Adrenal gland (tissue), 12 donors: ENCODE results near the gene ZNF281. TPM values are rescaled to one million over a fixed set of nuclear protein-coding genes. Genes with fewer than 3 reads are reported as not detected.

Source experiments
- DNase-seq, 7 donors: peaks; one replicate each; pipeline ENCODE4 v3.0.0-alpha.2; 2019 to 2020
- H3K27ac ChIP-seq, 5 donors: fragments of 200-600 bp; sonication (generic) in 4 of 5; 1 replicate in 3 of 5; 2 replicates in 2 of 5; pipeline versions ENCODE4 v1.5.1 to v1.8.0; 2016 to 2020; ENCODE audit warnings: mild to moderate bottlenecking in 1 of 5
- H3K27me3 ChIP-seq: fragments of 200-600 bp; 2 replicates; pipeline ENCODE4 v1.8.0; 2021
- H3K36me3 ChIP-seq, 2 donors: fragments of 200-600 bp; replicated peaks in 1 of 2; 1 replicate in 1 of 2; 2 replicates in 1 of 2; pipeline versions ENCODE4 v1.5.1 to v1.8.0; 2018 to 2022
- H3K4me1 ChIP-seq, 2 donors: fragments of 200-600 bp; replicated peaks in 1 of 2; 1 replicate in 1 of 2; 2 replicates in 1 of 2; pipeline versions ENCODE4 v1.5.1 to v1.8.0; 2018 to 2021
- H3K4me3 ChIP-seq, 4 donors: fragments of 200-600 bp; sonication (generic) in 3 of 4; one replicate each; pipeline ENCODE4 v1.5.1; 2016 to 2018
- H3K9me3 ChIP-seq, 3 donors: fragments of 200-600 bp; sonication (generic) in 1 of 3; replicated peaks in 1 of 3; 1 replicate in 2 of 3; 2 replicates in 1 of 3; pipeline versions ENCODE4 v1.5.1 to v1.8.0; 2016 to 2021
- CTCF ChIP-seq, 6 experiments: fragments of 450-650 bp in 4 of 6; fragments of 200-600 bp in 2 of 6; sonication (generic) in 1 of 6; IDR thresholded peaks; 1 replicate in 5 of 6; 2 replicates in 1 of 6; pipeline versions ENCODE4 v1.5.1 to v1.8.0; 2016 to 2021; ENCODE audit warnings: antibody characterized with exemption in 6 of 6, mild to moderate bottlenecking in 2 of 6, moderate library complexity in 1 of 6
- POLR2A ChIP-seq, 2 donors: fragments of 450-650 bp; IDR thresholded peaks; one replicate each; pipeline ENCODE4 v1.6.1; 2017; ENCODE audit warnings: antibody characterized with exemption in 2 of 2, mild to moderate bottlenecking in 2 of 2, moderate library complexity in 1 of 2
- WGBS, 4 donors: extraction: QIAGEN DNeasy Blood & Tissue Kit in 2 of 4; methylation state at CpG; one replicate each; pipeline versions ENCODE4 v1.1.5 to v1.1.7; 2013 to 2017; 5-methylcytosine and 5-hydroxymethylcytosine counted together
- intact Hi-C, 2 donors: fragments of 100-400 bp; cut with DNase I; formaldehyde crosslinking; loops; one replicate each; pipeline versions ENCODE4 v1.14.1 to v1.15.0; 2022 to 2023
- polyA plus RNA-seq, 3 donors: library from polyadenylated mRNA; stranded (reverse); fragments of 200-250 nt in 2 of 3; fragments of 350-450 nt in 1 of 3; fragmentation: Illumina TruSeq in 1 of 3; extraction: RNeasy Lipid Tissue Mini Kit (QIAGEN cat#74804) in 1 of 3; gene quantifications; one replicate each; pipeline ENCODE4 v1.2.3, GENCODE V29; 2013 to 2014
- total RNA-seq, 9 donors: library from RNA; depleted of rRNA in 4 of 9; stranded (reverse); fragments of >200 nt in 4 of 9; fragments of 120-200 nt in 1 of 9; fragmentation: NEBNext Ultra II Directional in 1 of 9; extraction: Animal tissue kit (Norgen Biotek cat#: 25700) in 1 of 9; gene quantifications; one replicate each; pipeline versions ENCODE4 v1.1.0 to v1.2.4, GENCODE V29; 2013 to 2023
- donor health status: healthy with polysubstance abuse.
- donor health status: Bipolar disorder and iron deficiency.
- donor health status: DM: yes; HTN: yes; CAD: no.
- donor health status: DM: no; HTN: no; CAD: no.
- donor health status: DM: no; HTN: no; CAD: no.
- donor health status: DM: yes; HTN: yes; CAD: no.

Gene ZNF281
- total and polyA plus RNA-seq, 12 donors, result 2.2 to 11.6 (median 8.4) TPM

GRCh38 chr1:200445213-200445612 is 35.4 kb upstream of the ZNF281 start:
- Histone ChIP-seq H3K4me1 (peaks cover 0 to 5% of the 10 kb centered on the region in 2 donors), H3K9me3 (no peaks in the 10 kb centered on the region), H3K36me3 (no peaks in the 10 kb centered on the region), H3K27me3 (no peaks in the 10 kb centered on the region), H3K27ac (no peak overlapping the region), H3K4me3 (no peak overlapping the region)
- DNase-seq, result no peak
- TF ChIP-seq POLR2A (IDR thresholded peaks at IDR 0.05), result no peak
- no peak for TF ChIP-seq CTCF (IDR thresholded peaks at IDR 0.05)
- intact Hi-C loops, result no loop called here
- 95 to 100% (median 96%) methylated on average over 1 of the region's 1 CpG for WGBS, 4 donors

- Histone ChIP-seq H3K4me3 (no peak overlapping the region), H3K9me3 (no peaks in the 10 kb centered on the region), H3K27ac (no peak overlapping the region), H3K27me3 (no peaks in the 10 kb centered on the region), H3K36me3 (no peaks in the 10 kb centered on the region), H3K4me1 (peaks cover 0 to 5% of the 10 kb centered on the region in 2 donors)
- TF ChIP-seq POLR2A (IDR thresholded peaks at IDR 0.05) (no peak), CTCF (IDR thresholded peaks at IDR 0.05) (no peak)
- DNase-seq, result no peak
- intact Hi-C loops, result no loop called here
- 90 to 95% (median 91%) methylated on average over 4 of the region's 4 CpGs for WGBS, 4 donors
Measured at GRCh38 chr1:200444478-200444877, 34.6 kb upstream of the ZNF281 start.

- no peak for DNase-seq
- no peak overlapping the region for H3K4me3 ChIP-seq
- intact Hi-C loops, result no loop called here
- no peaks in the 10 kb centered on the region for H3K27me3 ChIP-seq
- TF ChIP-seq CTCF (IDR thresholded peaks at IDR 0.05) (no peak), POLR2A (IDR thresholded peaks at IDR 0.05) (no peak)
- peaks cover 0 to 5% of the 10 kb centered on the region in 2 donors for H3K4me1 ChIP-seq
- H3K27ac ChIP-seq, result no peak overlapping the region
- no peaks in the 10 kb centered on the region for H3K36me3 ChIP-seq
- no peaks in the 10 kb centered on the region for H3K9me3 ChIP-seq
- WGBS, 4 donors, result 25 to 28% (median 27%) methylated on average over 2 of the region's 2 CpGs
Measured at GRCh38 chr1:200443860-200444259, 34.0 kb upstream of the ZNF281 start.

GRCh38 chr1:200442537-200443156 is 32.8 kb upstream of the ZNF281 start:
- H3K4me3 ChIP-seq, result no peak overlapping the region
- no peaks in the 10 kb centered on the region for H3K36me3 ChIP-seq
- H3K4me1 ChIP-seq, result peaks cover 0 to 5% of the 10 kb centered on the region in 2 donors
- 57 to 81% (median 77%) methylated on average over 3 of the region's 3 CpGs for WGBS, 4 donors
- intact Hi-C loops, result no loop called here
- no peaks in the 10 kb centered on the region for H3K9me3 ChIP-seq
- H3K27me3 ChIP-seq, result no peaks in the 10 kb centered on the region
- peak in 1 of 7 donors; percentile 24 for DNase-seq
- no peak overlapping the region for H3K27ac ChIP-seq
- no peak for TF ChIP-seq CTCF (IDR thresholded peaks at IDR 0.05)
- TF ChIP-seq POLR2A (IDR thresholded peaks at IDR 0.05), result no peak
